Fibroblast of villous mesenchyme (primary cell): ENCODE results near the gene DAAM2. TPM values are rescaled to one million over a fixed set of nuclear protein-coding genes. Genes with fewer than 3 reads are reported as not detected.

ENCODE experiments used
- DNase-seq: peaks from one replicate; pipeline ENCODE4 v3.0.0-alpha.2; 2010; ENCODE audit warnings: low read depth
- H3K4me3 ChIP-seq: 2 replicates; pipeline ENCODE4 v1.5.1; 2011; ENCODE audit warnings: low read depth, mild to moderate bottlenecking, low read length
- CTCF ChIP-seq: IDR thresholded peaks from 2 replicates; pipeline ENCODE4 v1.5.1; 2012; ENCODE audit warnings: low read depth, mild to moderate bottlenecking, low read length; ENCODE audit not compliant: insufficient read depth
- total RNA-seq: library from RNA; depleted of rRNA; stranded (reverse); fragments of >200 nt; gene quantifications from 2 replicates; pipeline ENCODE4 v1.2.3, GENCODE V29; 2012

Gene DAAM2
- total RNA-seq, 1 donor = 13.8 TPM

- DNase-seq = peak; percentile 77
- no peak overlapping the region for H3K4me3 ChIP-seq
- no peak for TF ChIP-seq CTCF
These were observed 19.5 kb upstream of the DAAM2 start for GRCh38 chr6:39772559-39773273.

GRCh38 chr6:39773782-39774181 is 18.4 kb upstream of the DAAM2 start:
- no peak for DNase-seq
- no peak overlapping the region for H3K4me3 ChIP-seq

GRCh38 chr6:39776581-39776980 is 15.6 kb upstream of the DAAM2 start:
- no peak overlapping the region for H3K4me3 ChIP-seq
- TF ChIP-seq CTCF = no peak
- no peak for DNase-seq

More at GRCh38 chr6:39773782-39774181, 18.4 kb upstream of the DAAM2 start:
- TF ChIP-seq CTCF = no peak

- no peak overlapping the region for H3K4me3 ChIP-seq
- DNase-seq = no peak
- no peak for TF ChIP-seq CTCF
These were observed 15.0 kb upstream of the DAAM2 start for GRCh38 chr6:39777218-39777617.

- no peak overlapping the region for H3K4me3 ChIP-seq
- DNase-seq = no peak
- no peak for TF ChIP-seq CTCF
These were observed 14.5 kb upstream of the DAAM2 start for GRCh38 chr6:39777661-39778060.

- peak; percentile 25 for DNase-seq
These were observed 13.5 kb upstream of the DAAM2 start for GRCh38 chr6:39778581-39779255.

More at GRCh38 chr6:39778581-39779255, 13.5 kb upstream of the DAAM2 start:
- no peak overlapping the region for H3K4me3 ChIP-seq
- TF ChIP-seq CTCF = no peak
